ENCODE data around the gene MEX3D.
"Not testable (repeated sequence)": the region's sequence is repeated elsewhere in the genome, so short reads cannot be mapped to it uniquely, and the experiment has no call there.

MEX3D gene

GRCh38 chr19:1526066-1526778 lies 41.9 kb downstream of the MEX3D start:
- H3K4me3 Mint-ChIP-seq = no peak overlapping the region
- peaks cover 35% of the 10 kb centered on the region for H3K27me3 Mint-ChIP-seq
- ATAC-seq (no peak), DNase-seq (no peak)
- no peaks in the 10 kb centered on the region for H3K9me3 Mint-ChIP-seq
- peaks cover 4% of the 10 kb centered on the region for H3K4me1 Mint-ChIP-seq
- no peaks in the 10 kb centered on the region for H3K36me3 Mint-ChIP-seq (ENCODE audit: low read depth)
- no peak overlapping the region for H3K27ac Mint-ChIP-seq

- peaks cover 33% of the 10 kb centered on the region for H3K27me3 Mint-ChIP-seq
- H3K9me3 Mint-ChIP-seq = no peaks in the 10 kb centered on the region
- H3K4me1 Mint-ChIP-seq = peaks cover 4% of the 10 kb centered on the region
- H3K4me3 Mint-ChIP-seq = no peak overlapping the region
- DNase-seq (no peak), ATAC-seq (no peak)
- no peaks in the 10 kb centered on the region for H3K36me3 Mint-ChIP-seq (ENCODE audit: low read depth)
- no peak overlapping the region for H3K27ac Mint-ChIP-seq
Measured at GRCh38 chr19:1525343-1525742, 42.8 kb downstream of the MEX3D start.

DNA sequence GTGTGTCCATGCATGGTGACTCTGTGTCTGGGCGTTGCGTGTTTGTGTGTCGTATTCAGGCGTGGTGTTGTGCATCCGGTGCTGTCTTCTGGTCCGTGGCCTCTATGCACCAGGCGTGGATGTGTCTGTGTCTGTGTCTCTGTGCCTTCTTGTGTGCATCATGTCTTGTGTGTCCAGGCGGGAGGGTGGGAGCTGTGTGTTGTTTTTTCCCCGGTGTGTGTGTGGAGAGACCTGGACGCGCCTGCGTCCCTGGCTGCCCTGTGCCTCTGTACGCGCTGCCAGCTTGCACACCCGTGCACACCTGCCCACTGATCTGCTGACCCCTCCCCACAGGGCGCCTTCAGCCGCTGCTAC lies 43.2 kb downstream of the MEX3D start:
- Mint-ChIP-seq H3K4me3 (no peak overlapping the region), H3K27me3 (peaks cover 33% of the 10 kb centered on the region), H3K27ac (no peak overlapping the region), H3K36me3 (ENCODE audit: low read depth) (no peaks in the 10 kb centered on the region), H3K9me3 (no peaks in the 10 kb centered on the region), H3K4me1 (peaks cover 4% of the 10 kb centered on the region)
- DNase-seq = no peak
- ATAC-seq = no peak

DNA sequence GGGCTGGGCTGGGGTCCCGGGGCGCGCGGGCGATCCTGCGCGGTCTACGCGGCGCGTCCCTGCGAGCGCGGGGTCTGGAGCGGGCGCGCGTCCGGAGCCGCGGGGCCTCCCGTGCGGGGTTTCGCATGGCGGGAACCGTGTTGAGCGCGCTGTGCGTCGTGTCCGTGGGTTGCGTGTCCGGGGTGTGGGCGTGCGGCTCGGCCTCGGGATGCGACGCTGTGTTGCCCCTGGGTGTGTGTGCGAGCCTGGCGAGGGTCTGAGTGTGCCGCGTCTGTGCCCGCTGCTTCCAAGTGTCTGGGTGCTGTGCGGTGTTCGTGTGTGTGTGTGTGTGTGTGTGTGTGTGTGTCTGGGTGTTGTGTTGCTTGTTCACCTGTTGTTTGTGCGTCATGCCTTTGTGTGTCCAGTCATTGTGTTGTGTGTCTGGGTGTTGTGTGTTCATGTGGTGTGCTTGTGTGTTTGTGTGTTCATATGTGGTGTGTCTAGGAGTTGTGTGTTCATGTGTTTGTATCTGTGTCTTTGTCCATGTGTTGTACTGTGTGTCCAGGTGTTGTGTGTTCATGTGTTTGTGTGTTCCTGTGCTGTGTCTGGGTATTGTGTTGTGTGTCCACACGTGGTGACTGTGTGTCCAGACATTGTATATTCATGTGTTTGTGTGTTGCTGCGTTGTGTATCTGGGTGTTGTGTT lies 43.7 kb downstream of the MEX3D start:
- Mint-ChIP-seq H3K4me3 (no peak overlapping the region), H3K4me1 (peaks cover 4% of the 10 kb centered on the region)
- ATAC-seq = no peak

GRCh38 chr19:1523412-1524286 lies 44.5 kb downstream of the MEX3D start, which contains the start of gene PLK5:
Gene PLK5 (plus strand): TSS chr19:1524077. CDS start chr19:1526997, 2,920 bp downstream.
- Mint-ChIP-seq H3K4me3 (no peak within 1 kb of the TSS), H3K27me3 (peaks cover 33% of the 10 kb centered on the region), H3K9me3 (no peaks in the 10 kb centered on the region), H3K27ac (no peak within 1 kb of the TSS), H3K4me1 (peaks cover 4% of the 10 kb centered on the region), H3K36me3 (ENCODE audit: low read depth) (no peaks in the 10 kb centered on the region)
- DNase-seq = no peak
- no peak for ATAC-seq

More for the DNA sequence above, 43.7 kb downstream of the MEX3D start:
- no peaks in the 10 kb centered on the region for H3K36me3 Mint-ChIP-seq (ENCODE audit: low read depth)
- no peaks in the 10 kb centered on the region for H3K9me3 Mint-ChIP-seq
- H3K27ac Mint-ChIP-seq = no peak overlapping the region
- DNase-seq = no peak
- H3K27me3 Mint-ChIP-seq = peaks cover 33% of the 10 kb centered on the region

- H3K27ac Mint-ChIP-seq = no peak overlapping the region
Measured at GRCh38 chr19:1522838-1523237, 45.3 kb downstream of the MEX3D start.

DNA sequence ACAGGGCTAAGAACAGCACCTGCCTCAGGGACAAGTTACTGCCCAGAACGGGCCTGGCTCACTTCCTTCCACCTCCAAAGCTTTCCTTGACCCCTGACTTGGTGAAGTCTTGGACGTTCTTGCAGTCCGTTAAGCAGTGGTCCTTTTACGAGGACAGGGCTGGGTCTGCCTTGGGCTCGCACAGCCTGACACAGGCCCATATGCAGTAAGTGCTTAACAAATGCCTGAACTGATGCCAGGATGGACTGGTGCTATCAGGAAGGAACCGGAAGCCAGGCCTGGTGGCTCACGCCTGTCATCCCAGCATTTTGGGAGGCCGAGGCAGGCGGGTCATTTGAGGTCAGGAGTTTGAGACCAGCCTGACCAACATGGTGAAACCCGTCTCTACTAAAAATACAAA lies 46.1 kb downstream of the MEX3D start:
- Mint-ChIP-seq H3K9me3 (no peaks in the 10 kb centered on the region), H3K27me3 (peaks cover 27% of the 10 kb centered on the region), H3K27ac (no peak overlapping the region), H3K36me3 (ENCODE audit: low read depth) (no peaks in the 10 kb centered on the region), H3K4me1 (peaks cover 4% of the 10 kb centered on the region), H3K4me3 (no peak overlapping the region)
- ATAC-seq (no peak), DNase-seq (no peak)

More at GRCh38 chr19:1522838-1523237, 45.3 kb downstream of the MEX3D start:
- no peaks in the 10 kb centered on the region for H3K36me3 Mint-ChIP-seq (ENCODE audit: low read depth)
- no peak for DNase-seq
- H3K9me3 Mint-ChIP-seq = no peaks in the 10 kb centered on the region
- H3K4me3 Mint-ChIP-seq = no peak overlapping the region
- peaks cover 4% of the 10 kb centered on the region for H3K4me1 Mint-ChIP-seq
- H3K27me3 Mint-ChIP-seq = peaks cover 33% of the 10 kb centered on the region
- ATAC-seq = no peak

- DNase-seq (no peak), ATAC-seq (no peak)
- Mint-ChIP-seq H3K36me3 (ENCODE audit: low read depth) (no peaks in the 10 kb centered on the region), H3K27ac (no peak overlapping the region), H3K4me3 (no peak overlapping the region), H3K27me3 (peaks cover 27% of the 10 kb centered on the region), H3K4me1 (peaks cover 4% of the 10 kb centered on the region), H3K9me3 (no peaks in the 10 kb centered on the region)
Measured at GRCh38 chr19:1521636-1522035, 46.5 kb downstream of the MEX3D start.

DNA sequence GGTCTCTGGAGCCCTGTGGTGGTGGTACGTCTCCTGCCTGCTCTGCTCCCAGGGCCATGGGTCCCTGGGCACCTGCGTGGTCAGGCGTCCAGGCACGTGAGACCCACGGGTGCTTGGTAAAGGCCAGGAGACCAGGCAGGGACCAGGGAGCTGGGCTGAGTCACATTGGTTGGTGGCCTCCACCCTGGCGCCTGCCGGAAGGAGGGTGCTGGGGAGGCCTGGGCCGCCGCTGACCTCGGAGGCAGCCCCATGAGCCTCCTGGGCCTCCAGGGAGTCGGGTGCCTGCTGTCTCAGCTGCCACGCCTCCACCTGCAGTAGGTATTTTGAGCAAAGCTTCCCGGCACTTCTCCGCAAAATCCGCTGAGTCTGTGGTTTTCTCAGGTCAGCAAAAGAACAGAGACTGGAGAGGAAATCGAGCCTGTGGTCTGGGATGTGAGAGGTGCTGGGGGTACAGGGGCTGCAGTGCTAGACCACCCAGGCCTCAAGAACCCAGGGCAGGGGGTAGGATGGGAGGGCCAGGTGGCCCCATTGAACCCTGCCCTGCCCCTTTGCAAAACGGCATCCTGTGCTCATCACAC lies 47.8 kb downstream of the MEX3D start:
- DNase-seq = no peak
- Mint-ChIP-seq H3K4me1 (peaks cover 4% of the 10 kb centered on the region), H3K27me3 (peaks cover 21% of the 10 kb centered on the region), H3K27ac (no peak overlapping the region), H3K4me3 (no peak overlapping the region), H3K36me3 (ENCODE audit: low read depth) (no peaks in the 10 kb centered on the region), H3K9me3 (no peaks in the 10 kb centered on the region)
- no peak for ATAC-seq

DNA sequence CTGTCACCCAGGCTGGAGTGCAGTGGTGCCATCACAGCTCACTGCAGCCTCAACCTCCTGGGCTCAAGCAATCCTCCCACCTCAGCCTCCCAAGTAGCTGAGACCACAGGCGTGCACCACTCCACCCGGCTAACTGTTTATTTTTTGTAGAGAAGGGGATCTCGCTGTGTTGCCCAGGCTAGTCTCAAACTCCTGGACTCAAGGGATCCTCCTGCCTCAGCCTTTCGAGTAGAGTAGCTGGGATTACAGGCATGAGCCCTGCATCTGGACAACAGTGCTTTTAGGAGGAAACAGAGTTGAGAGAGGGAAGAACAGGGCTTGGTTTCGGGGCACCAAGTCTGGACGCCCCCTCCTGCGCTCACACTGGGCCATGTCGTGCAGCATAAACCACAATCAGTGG lies 48.3 kb downstream of the MEX3D start:
- H3K9me3 Mint-ChIP-seq; H3K36me3 Mint-ChIP-seq (ENCODE audit: low read depth); H3K4me1 Mint-ChIP-seq; H3K27ac Mint-ChIP-seq; ATAC-seq; DNase-seq; H3K4me3 Mint-ChIP-seq: not testable (repeated sequence)
- H3K27me3 Mint-ChIP-seq = peaks cover 18% of the 10 kb centered on the region

- DNase-seq (no peak), ATAC-seq (no peak)
- H3K27ac Mint-ChIP-seq = no peak overlapping the region
- no peaks in the 10 kb centered on the region for H3K4me1 Mint-ChIP-seq
- H3K27me3 Mint-ChIP-seq = peaks cover 16% of the 10 kb centered on the region
- no peaks in the 10 kb centered on the region for H3K9me3 Mint-ChIP-seq
- H3K4me3 Mint-ChIP-seq = no peak overlapping the region
- H3K36me3 Mint-ChIP-seq (ENCODE audit: low read depth) = no peaks in the 10 kb centered on the region
Measured at GRCh38 chr19:1518471-1518870, 49.7 kb downstream of the MEX3D start.

GRCh38 chr19:1516395-1516753 lies 51.8 kb downstream of the MEX3D start:
- Mint-ChIP-seq H3K9me3 (no peaks in the 10 kb centered on the region), H3K4me3 (no peak overlapping the region), H3K36me3 (ENCODE audit: low read depth) (no peaks in the 10 kb centered on the region), H3K4me1 (peaks cover 6% of the 10 kb centered on the region), H3K27me3 (peaks cover 12% of the 10 kb centered on the region), H3K27ac (peak overlapping the region; percentile 39)
- ATAC-seq = no peak
- no peak for DNase-seq

DNA sequence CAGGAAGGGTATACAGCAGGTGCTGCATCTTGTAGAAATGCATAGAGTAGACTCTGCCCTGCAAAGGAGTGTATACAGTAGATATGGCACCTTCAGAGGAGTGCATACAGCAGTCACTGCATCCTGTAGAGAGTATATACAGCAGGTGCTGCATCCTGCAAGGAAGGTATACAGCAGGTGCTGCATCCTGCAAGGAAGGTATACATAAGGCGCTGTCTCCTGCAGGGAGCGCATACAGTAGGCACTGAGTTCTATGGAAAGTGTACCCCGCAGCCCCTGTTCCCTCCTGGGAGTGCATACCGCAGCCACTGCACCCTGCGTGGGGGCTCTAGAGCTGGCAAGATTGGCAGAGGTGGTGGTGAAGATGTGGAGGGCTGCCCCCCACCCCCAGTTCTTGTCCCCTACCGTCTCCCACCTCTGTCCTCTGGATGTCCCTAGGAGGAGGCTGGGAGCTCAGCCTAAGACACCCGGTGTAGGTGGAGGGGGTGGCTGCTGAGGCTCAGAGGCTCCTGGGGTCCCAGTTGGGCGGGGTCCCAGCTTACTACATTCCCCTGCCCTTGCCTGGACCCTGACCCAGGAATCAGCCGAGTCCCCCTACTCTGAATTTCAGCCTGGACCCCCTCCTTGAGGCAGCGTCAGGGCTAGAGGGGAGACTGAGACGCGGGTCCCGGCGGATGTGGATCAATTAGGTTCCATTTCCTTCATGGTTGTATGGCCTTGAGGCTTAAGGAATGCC lies 53.0 kb downstream of the MEX3D start:
- no peak overlapping the region for H3K4me3 Mint-ChIP-seq
- ATAC-seq = no peak
- H3K27me3 Mint-ChIP-seq = peaks cover 12% of the 10 kb centered on the region
- H3K4me1 Mint-ChIP-seq = peaks cover 11% of the 10 kb centered on the region
- H3K27ac Mint-ChIP-seq = no peak overlapping the region
- no peaks in the 10 kb centered on the region for H3K36me3 Mint-ChIP-seq (ENCODE audit: low read depth)
- no peak for DNase-seq
- no peaks in the 10 kb centered on the region for H3K9me3 Mint-ChIP-seq

DNA sequence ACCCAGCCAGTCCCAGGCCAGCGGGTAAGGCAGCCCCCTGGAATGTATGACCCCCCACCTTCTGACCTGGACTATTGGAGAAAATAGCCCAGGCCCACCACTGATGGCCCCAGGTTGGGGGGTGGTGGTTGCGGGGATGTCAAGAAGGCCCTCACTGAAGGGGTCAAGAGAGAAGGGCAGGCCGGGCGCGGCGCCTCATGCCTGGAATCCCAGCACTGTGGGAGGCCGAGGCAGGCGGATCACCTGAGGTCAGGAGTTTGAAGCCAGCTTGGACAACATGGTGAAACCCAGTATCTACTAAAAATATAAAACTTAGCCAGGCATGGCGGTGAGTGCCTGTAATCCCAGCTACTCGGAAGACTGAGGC lies 53.8 kb downstream of the MEX3D start:
- H3K9me3 Mint-ChIP-seq = no peaks in the 10 kb centered on the region
- ATAC-seq (no peak), DNase-seq (no peak)
- H3K27ac Mint-ChIP-seq = no peak overlapping the region
- peaks cover 17% of the 10 kb centered on the region for H3K27me3 Mint-ChIP-seq
- peaks cover 11% of the 10 kb centered on the region for H3K4me1 Mint-ChIP-seq
- no peaks in the 10 kb centered on the region for H3K36me3 Mint-ChIP-seq (ENCODE audit: low read depth)
- no peak overlapping the region for H3K4me3 Mint-ChIP-seq

All from activated naive CD8-positive, alpha-beta T cell treated with anti-CD3 and anti-CD28 coated beads, Interleukin-2, amount 50 U/mL, for 24 hours (primary cell).